HepG2 (cell line): Measurements from ENCODE around the gene PPP2R5E. TPM values are rescaled to one million over a fixed set of nuclear protein-coding genes. Genes with fewer than 3 reads are reported as not detected.

Source experiments
- ATAC-seq: fragments of 200-7000 bp; cut with Tn5 transposase; 3 replicates; pipeline ENCODE4 v1.9.1; 2020; ENCODE audit warnings: mild to moderate bottlenecking, moderate library complexity
- BruUV-seq: library from RNA; stranded (reverse); fragments of 400-500 nt; replicated peaks from 2 replicates; lab custom pipeline; 2021; lab: Mats Ljungman, UMichigan
- CTCF ChIA-PET: fragments of 300-600 bp; formaldehyde crosslinking; extraction: SDS; loops from one replicate; lab custom pipeline; 2021; ENCODE audit warnings: low total read pairs, inconsistent platforms, low intra/inter-chr PET ratio; lab: Yijun Ruan, JAX
- POLR2A ChIA-PET: fragments of 350-600 bp; sonication (Branson Sonifier 250); formaldehyde crosslinking; loops from one replicate; lab custom pipeline; 2020; ENCODE audit warnings: antibody characterized with exemption, inconsistent platforms; lab: Yijun Ruan, JAX
- DNase-seq: peaks from one replicate; pipeline ENCODE4 v3.0.0-alpha.2; 2015; ENCODE audit warnings: low spot score
- FAIRE-seq: peaks from 3 replicates; lab custom pipeline; 2011; peaks lifted over from hg19 to GRCh38; lab: Jason Lieb, UNC
- H2AFZ ChIP-seq: one replicate; pipeline ENCODE4 v1.6.1; 2011; ENCODE audit warnings: low read length, inconsistent platforms
- H3K27ac ChIP-seq: fragments of 300-600 bp; 3 replicates; pipeline ENCODE4 v1.8.0; 2011; ENCODE audit warnings: mixed run types, mild to moderate bottlenecking, mixed read lengths, low read length, inconsistent platforms; ENCODE audit not compliant: insufficient read depth; ENCODE audit errors: extremely low read length
- H3K27me3 ChIP-seq, 2 experiments: fragments of 200-600 bp in 1 of 2; 2 replicates in 1 of 2; 3 replicates in 1 of 2; pipeline versions ENCODE4 v1.6.0 to v1.8.0; 2011; ENCODE audit warnings: low read length in 2 of 2, mild to moderate bottlenecking in 2 of 2, moderate library complexity in 2 of 2, inconsistent platforms in 1 of 2; ENCODE audit not compliant: insufficient read depth in 2 of 2, control insufficient read depth in 1 of 2
- H3K36me3 ChIP-seq, 2 experiments: fragments of 200-600 bp in 1 of 2; replicated peaks in 1 of 2; 2 replicates in 1 of 2; 3 replicates in 1 of 2; pipeline versions ENCODE4 v1.5.1 to v1.8.0; 2011; ENCODE audit warnings: low read length in 2 of 2, inconsistent platforms in 1 of 2; ENCODE audit not compliant: insufficient read depth in 2 of 2, control insufficient read depth in 1 of 2
- H3K4me1 ChIP-seq: 2 replicates; pipeline ENCODE4 v1.5.1; 2012; ENCODE audit warnings: low read length, inconsistent platforms; ENCODE audit not compliant: insufficient read depth
- H3K4me2 ChIP-seq: 2 replicates; pipeline ENCODE4 v1.6.0; 2011; ENCODE audit warnings: low read depth, low read length, inconsistent platforms
- H3K4me3 ChIP-seq, 3 experiments: fragments of 200-600 bp in 1 of 3; sonication (generic), shearing (Covaris generic) in 1 of 3; replicated peaks in 1 of 3; 2 replicates each; pipeline ENCODE4 v1.5.1; 2011 to 2016; ENCODE audit warnings: low read length in 3 of 3, inconsistent platforms in 2 of 3, low read depth in 2 of 3, mild to moderate bottlenecking in 2 of 3, control low read depth in 1 of 3, mixed read lengths in 1 of 3; ENCODE audit not compliant: insufficient read depth in 1 of 3
- H3K79me2 ChIP-seq: one replicate; pipeline ENCODE4 v1.6.1; 2011; ENCODE audit warnings: low read length, inconsistent platforms; ENCODE audit not compliant: insufficient read depth
- H3K9ac ChIP-seq: 2 replicates; pipeline ENCODE4 v1.6.0; 2011; ENCODE audit warnings: mild to moderate bottlenecking, low read depth, low read length, inconsistent platforms; ENCODE audit not compliant: insufficient read depth
- H3K9me3 ChIP-seq: 2 replicates; pipeline ENCODE4 v1.5.1; 2012; ENCODE audit warnings: mild to moderate bottlenecking, low read length
- H4K20me1 ChIP-seq: 2 replicates; pipeline ENCODE4 v1.6.0; 2011; ENCODE audit warnings: inconsistent platforms, mild to moderate bottlenecking, low read length, moderate library complexity; ENCODE audit not compliant: insufficient read depth
- JUNB ChIP-seq: sonication (generic); formaldehyde crosslinking; IDR thresholded peaks from 2 replicates; pipeline ENCODE4 v1.8.0; 2022; ENCODE audit warnings: missing genetic modification reagents, mild to moderate bottlenecking, borderline replicate concordance
- RERE ChIP-seq: IDR thresholded peaks from 2 replicates; pipeline ENCODE4 v1.6.1; 2016; ENCODE audit warnings: low read depth, missing genetic modification reagents, missing compliant biosample characterization
- RFXAP ChIP-seq: sonication (generic); formaldehyde crosslinking; IDR thresholded peaks from 2 replicates; pipeline ENCODE4 v1.4.0; 2020; ENCODE audit warnings: missing genetic modification reagents, borderline replicate concordance
- TAF15 ChIP-seq: fragments of 200-400 bp; formaldehyde crosslinking; IDR thresholded peaks from one replicate; pipeline ENCODE4 v1.6.1; 2018; ENCODE audit warnings: mild to moderate bottlenecking, low read depth, low read length; ENCODE audit not compliant: poor library complexity, severe bottlenecking
- ZBTB46 ChIP-seq: sonication (generic); formaldehyde crosslinking; IDR thresholded peaks from 2 replicates; pipeline ENCODE4 v1.4.0; 2020; ENCODE audit warnings: mild to moderate bottlenecking, missing genetic modification reagents, borderline replicate concordance
- ZNF275 ChIP-seq: sonication (generic); formaldehyde crosslinking; IDR thresholded peaks from 2 replicates; pipeline ENCODE4 v1.8.0; 2022; ENCODE audit warnings: missing genetic modification reagents, mild to moderate bottlenecking, inconsistent platforms, borderline replicate concordance
- WGBS: methylation state at CpG from one replicate; pipeline ENCODE4 v1.1.6; 2017; ENCODE audit warnings: low lambda C conversion rate; 5-methylcytosine and 5-hydroxymethylcytosine counted together
- in situ Hi-C: cut with HindIII; loops from 2 replicates; pipeline ENCODE4 v1.10.0; 2017; ENCODE audit warnings: low pct_unique_long_range_greater_than_20kb; ENCODE audit not compliant: extremely low pct_ligation_motif_present
- intact Hi-C: fragments of 100-400 bp; cut with micrococcal nuclease; formaldehyde crosslinking; loops from one replicate; pipeline ENCODE4 v1.10.0; 2022; ENCODE audit not compliant: unreplicated experiment
- polyA plus RNA-seq, 8 experiments: library from polyadenylated mRNA; depleted of rRNA in 3 of 8; stranded (reverse) in 7 of 8; unstranded in 1 of 8; fragments of >200 nt; fragmentation: Illumina TruSeq in 4 of 8; extraction: Trizol in 4 of 8; gene quantifications; 2 replicates each; pipeline versions ENCODE4 v1.2.1 to v1.2.3, GENCODE V29; 2011 to 2016; ENCODE audit warnings: low read depth in 4 of 8, missing spikeins in 1 of 8, mixed read lengths in 1 of 8; ENCODE audit not compliant: insufficient read depth in 1 of 8
- total RNA-seq, 5 experiments: library from RNA; depleted of rRNA; stranded (reverse); fragments of >200 nt; fragmentation: Illumina TruSeq; extraction: Trizol; gene quantifications; 2 replicates each; pipeline ENCODE4 v1.2.3, GENCODE V29; 2016; ENCODE audit warnings: low read depth in 1 of 5
- TF ChIP-seq, protein P1 (sequence below): sonication (generic); formaldehyde crosslinking; IDR thresholded peaks from 2 replicates; pipeline ENCODE4 v1.4.0; 2020; ENCODE audit warnings: missing genetic modification reagents, mild to moderate bottlenecking, borderline replicate concordance

PPP2R5E gene
- total and polyA plus RNA-seq, 2 of the 13 experiments (the other 11 are each of a cell fraction or from before 2014, with no cell fraction given): 8.9 to 11.0 TPM

- H3K27me3 ChIP-seq: no peaks in the 10 kb centered on the region; a peak in 1 of 5 replicates
- H3K4me1 ChIP-seq: no peaks in the 10 kb centered on the region
- H4K20me1 ChIP-seq: no peaks in the 10 kb centered on the region
- no peak overlapping the region for H3K4me3 ChIP-seq
- no peak for FAIRE-seq
- no peak for ATAC-seq
- WGBS: 97% methylated on average over 9 of the region's 9 CpGs
- intact Hi-C loops: no loop called here
- peaks cover 5 to 22% of the 10 kb centered on the region in 2 experiments; a peak in 3 of 5 replicates for H3K36me3 ChIP-seq
- in situ Hi-C loops: no loop called here
- DNase-seq: no peak
- H3K4me2 ChIP-seq: no peak overlapping the region
- H3K27ac ChIP-seq: no peak overlapping the region
- TF ChIP-seq RERE (CRISPR knock-in tag): no peak
- no peak for TF ChIP-seq ZNF275
- TF ChIP-seq RFXAP (CRISPR knock-in tag): no peak
- no peak for TF ChIP-seq TAF15
- TF ChIP-seq JUNB (CRISPR knock-in tag): no peak
- TF ChIP-seq, protein P1, sequence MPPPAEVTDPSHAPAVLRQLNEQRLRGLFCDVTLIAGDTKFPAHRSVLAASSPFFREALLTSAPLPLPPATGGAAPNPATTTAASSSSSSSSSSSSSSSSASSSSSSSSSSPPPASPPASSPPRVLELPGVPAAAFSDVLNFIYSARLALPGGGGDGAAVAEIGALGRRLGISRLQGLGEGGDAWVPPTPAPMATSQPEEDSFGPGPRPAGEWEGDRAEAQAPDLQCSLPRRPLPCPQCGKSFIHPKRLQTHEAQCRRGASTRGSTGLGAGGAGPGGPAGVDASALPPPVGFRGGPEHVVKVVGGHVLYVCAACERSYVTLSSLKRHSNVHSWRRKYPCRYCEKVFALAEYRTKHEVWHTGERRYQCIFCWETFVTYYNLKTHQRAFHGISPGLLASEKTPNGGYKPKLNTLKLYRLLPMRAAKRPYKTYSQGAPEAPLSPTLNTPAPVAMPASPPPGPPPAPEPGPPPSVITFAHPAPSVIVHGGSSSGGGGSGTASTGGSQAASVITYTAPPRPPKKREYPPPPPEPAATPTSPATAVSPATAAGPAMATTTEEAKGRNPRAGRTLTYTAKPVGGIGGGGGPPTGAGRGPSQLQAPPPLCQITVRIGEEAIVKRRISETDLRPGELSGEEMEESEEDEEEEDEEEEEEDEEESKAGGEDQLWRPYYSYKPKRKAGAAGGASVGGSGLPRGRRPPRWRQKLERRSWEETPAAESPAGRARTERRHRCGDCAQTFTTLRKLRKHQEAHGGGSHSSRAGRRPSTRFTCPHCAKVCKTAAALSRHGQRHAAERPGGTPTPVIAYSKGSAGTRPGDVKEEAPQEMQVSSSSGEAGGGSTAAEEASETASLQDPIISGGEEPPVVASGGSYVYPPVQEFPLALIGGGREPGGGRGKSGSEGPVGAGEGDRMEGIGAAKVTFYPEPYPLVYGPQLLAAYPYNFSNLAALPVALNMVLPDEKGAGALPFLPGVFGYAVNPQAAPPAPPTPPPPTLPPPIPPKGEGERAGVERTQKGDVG (CRISPR knock-in tag): no peak
- TF ChIP-seq ZBTB46 (CRISPR knock-in tag): no peak
- TF ChIP-seq, all 625 proteins: peak for 0
- BruUV-seq: no TSS peak
- Histone ChIP-seq H3K79me2 (no peaks in the 10 kb centered on the region), H2AFZ (no peak overlapping the region), H3K9me3 (no peaks in the 10 kb centered on the region), H3K9ac (no peak overlapping the region)
- ChIA-PET POLR2A (no interaction called here), CTCF (no interaction called here)
Observed at GRCh38 chr14:63406333-63406732, 136.8 kb downstream of the PPP2R5E start.
